ENCODE measurements around the gene EIF1AY. TPM values are rescaled to one million over a fixed set of nuclear protein-coding genes. Genes with fewer than 3 reads are reported as not detected.
A peak's percentile ranks its signal among the peaks of the same experiment; 100 is the strongest.

Gene EIF1AY
- total RNA-seq, 1 donor = 1.7 TPM

DNA sequence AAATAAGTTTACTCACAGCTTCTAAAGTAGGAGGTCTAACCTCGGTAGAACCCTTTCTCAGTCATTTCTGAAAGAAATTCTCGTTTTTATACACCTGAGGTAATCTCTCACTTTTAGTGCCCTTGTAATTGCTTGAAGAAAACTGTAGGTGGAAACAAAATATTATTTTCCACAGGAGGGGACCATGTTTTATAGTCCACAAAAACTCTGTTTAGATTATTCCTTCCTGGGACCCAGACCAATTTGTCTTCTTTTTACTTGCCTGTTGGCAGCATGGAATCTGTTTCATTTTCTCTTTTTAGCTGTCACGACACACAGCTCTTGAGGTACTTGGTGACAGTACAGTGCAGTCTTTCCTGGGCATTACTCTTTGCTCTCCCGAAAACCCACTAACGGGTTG, 930 bp downstream of the EIF1AY start:
- peak; percentile 29 for DNase-seq (ENCODE audit: low read depth)
- H3K4me3 ChIP-seq (ENCODE audit: low read depth, low read length) = peak overlapping the region; percentile 74
- TF ChIP-seq, protein P1, sequence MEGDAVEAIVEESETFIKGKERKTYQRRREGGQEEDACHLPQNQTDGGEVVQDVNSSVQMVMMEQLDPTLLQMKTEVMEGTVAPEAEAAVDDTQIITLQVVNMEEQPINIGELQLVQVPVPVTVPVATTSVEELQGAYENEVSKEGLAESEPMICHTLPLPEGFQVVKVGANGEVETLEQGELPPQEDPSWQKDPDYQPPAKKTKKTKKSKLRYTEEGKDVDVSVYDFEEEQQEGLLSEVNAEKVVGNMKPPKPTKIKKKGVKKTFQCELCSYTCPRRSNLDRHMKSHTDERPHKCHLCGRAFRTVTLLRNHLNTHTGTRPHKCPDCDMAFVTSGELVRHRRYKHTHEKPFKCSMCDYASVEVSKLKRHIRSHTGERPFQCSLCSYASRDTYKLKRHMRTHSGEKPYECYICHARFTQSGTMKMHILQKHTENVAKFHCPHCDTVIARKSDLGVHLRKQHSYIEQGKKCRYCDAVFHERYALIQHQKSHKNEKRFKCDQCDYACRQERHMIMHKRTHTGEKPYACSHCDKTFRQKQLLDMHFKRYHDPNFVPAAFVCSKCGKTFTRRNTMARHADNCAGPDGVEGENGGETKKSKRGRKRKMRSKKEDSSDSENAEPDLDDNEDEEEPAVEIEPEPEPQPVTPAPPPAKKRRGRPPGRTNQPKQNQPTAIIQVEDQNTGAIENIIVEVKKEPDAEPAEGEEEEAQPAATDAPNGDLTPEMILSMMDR (IDR thresholded peaks at IDR 0.05; ENCODE audit: insufficient read depth, low read depth, low read length) = no peak

GRCh38 chrY:20578206-20578605, 2.6 kb downstream of the EIF1AY start:
- H3K4me3 ChIP-seq (ENCODE audit: low read depth, low read length) = no peak overlapping the region
- TF ChIP-seq, protein P1 (IDR thresholded peaks at IDR 0.05; ENCODE audit: insufficient read depth, low read depth, low read length) = no peak
- no peak for DNase-seq (ENCODE audit: low read depth)

- TF ChIP-seq, protein P1 (IDR thresholded peaks at IDR 0.05; ENCODE audit: insufficient read depth, low read depth, low read length) = no peak
- H3K4me3 ChIP-seq (ENCODE audit: low read depth, low read length) = no peak overlapping the region
- DNase-seq (ENCODE audit: low read depth) = no peak
These were observed 6.1 kb downstream of the EIF1AY start for GRCh38 chrY:20581687-20582086.

DNA sequence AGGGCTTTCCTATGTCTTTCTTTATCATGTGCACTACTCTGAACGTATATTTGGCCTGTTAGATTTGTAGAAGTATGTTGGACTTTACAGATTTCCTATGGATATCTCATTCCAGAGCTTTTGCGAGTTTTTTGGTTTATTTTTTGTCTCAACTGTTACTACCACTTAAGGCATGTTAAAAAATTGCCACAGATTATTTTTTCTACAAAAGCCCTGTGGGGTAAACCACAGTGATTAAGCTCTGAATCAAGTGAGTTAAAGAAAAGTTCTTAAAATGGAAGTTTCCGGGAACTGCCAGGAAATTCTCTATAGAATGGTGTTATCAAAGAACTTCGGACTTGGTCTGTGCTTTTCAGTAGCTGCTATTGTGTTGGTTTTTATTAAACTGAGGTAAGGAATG, 10.6 kb downstream of the EIF1AY start:
- no peak overlapping the region for H3K4me3 ChIP-seq (ENCODE audit: low read depth, low read length)
- no peak for DNase-seq (ENCODE audit: low read depth)
- TF ChIP-seq, protein P1 (IDR thresholded peaks at IDR 0.05; ENCODE audit: insufficient read depth, low read depth, low read length) = no peak

Small RNA genes within 50 kb of the gene (small RNA-seq; reads per million reads assigned to genes)
- not detected for gene KDM5DP1

Other genes starting within 250 kb of the EIF1AY start
- not detected in 2 replicates for gene RPS4Y2, start 180.3 kb downstream of the EIF1AY start, total RNA-seq

All from fibroblast of villous mesenchyme (primary cell).